IMR-90 (cell line): ENCODE measurements around the gene CNNM2. TPM values are rescaled to one million over a fixed set of nuclear protein-coding genes. Genes with fewer than 3 reads are reported as not detected.

ENCODE experiments used
- ATAC-seq: fragments of 200-7000 bp; cut with Tn5 transposase; 2 replicates; pipeline ENCODE4 v1.9.1; 2020; ENCODE audit warnings: low read depth, mild to moderate bottlenecking, moderate library complexity
- BruUV-seq: library from RNA; stranded (reverse); fragments of 400-500 nt; replicated peaks from 2 replicates; lab custom pipeline; 2021; lab: Mats Ljungman, UMichigan
- CTCF ChIA-PET: fragments of 300-600 bp; formaldehyde crosslinking; extraction: SDS; loops from one replicate; lab custom pipeline; 2021; ENCODE audit warnings: antibody characterized with exemption; lab: Yijun Ruan, JAX
- POLR2A ChIA-PET: fragments of 300-600 bp; sonication (Branson Sonifier 250); formaldehyde crosslinking; loops from one replicate; lab custom pipeline; 2022; ENCODE audit warnings: antibody characterized with exemption; ENCODE audit not compliant: unreplicated experiment; lab: Charles Lee
- DNase-seq: peaks from one replicate; pipeline ENCODE4 v3.0.0; 2013
- H2AFZ ChIP-seq: replicated peaks from 2 replicates; pipeline ENCODE3; 2013; ENCODE audit warnings: low read length, mild to moderate bottlenecking; ENCODE audit not compliant: poor library complexity
- H2AK5ac ChIP-seq: 2 replicates; pipeline ENCODE4 v1.6.1; 2013; ENCODE audit warnings: low read depth, low read length, inconsistent platforms
- H2AK9ac ChIP-seq: replicated peaks from 2 replicates; pipeline ENCODE3; 2013; ENCODE audit warnings: mild to moderate bottlenecking, low read depth, low read length, moderate library complexity; ENCODE audit not compliant: poor library complexity
- H2BK120ac ChIP-seq: 2 replicates; pipeline ENCODE4 v1.6.1; 2013; ENCODE audit warnings: low read depth, low read length, inconsistent platforms
- H2BK15ac ChIP-seq: 3 replicates; pipeline ENCODE4 v1.6.1; 2013; ENCODE audit warnings: low read depth, low read length, inconsistent platforms
- H2BK20ac ChIP-seq: 2 replicates; pipeline ENCODE4 v1.6.1; 2013; ENCODE audit warnings: low read depth, mild to moderate bottlenecking, inconsistent platforms, low read length, moderate library complexity
- H2BK5ac ChIP-seq: 2 replicates; pipeline ENCODE4 v1.6.1; 2013; ENCODE audit warnings: mild to moderate bottlenecking, low read depth, low read length, inconsistent platforms; ENCODE audit not compliant: poor library complexity, severe bottlenecking
- H3K14ac ChIP-seq: replicated peaks from 2 replicates; pipeline ENCODE4 v1.6.1; 2013; ENCODE audit warnings: low read depth, low read length, inconsistent platforms
- H3K18ac ChIP-seq: 2 replicates; pipeline ENCODE4 v1.6.1; 2013; ENCODE audit warnings: low read depth, low read length, control low read depth
- H3K23ac ChIP-seq: 2 replicates; pipeline ENCODE4 v1.6.1; 2013; ENCODE audit warnings: low read depth, low read length, inconsistent platforms
- H3K27ac ChIP-seq: 2 replicates; pipeline ENCODE4 v1.5.1; 2013; ENCODE audit warnings: mild to moderate bottlenecking, control low read depth, low read length; ENCODE audit not compliant: insufficient read depth
- H3K27me3 ChIP-seq: 2 replicates; pipeline ENCODE4 v1.6.1; 2013; ENCODE audit warnings: low read length; ENCODE audit not compliant: control insufficient read depth, insufficient read depth
- H3K36me3 ChIP-seq: 2 replicates; pipeline ENCODE4 v1.6.1; 2013; ENCODE audit warnings: low read length, mixed read lengths; ENCODE audit not compliant: control insufficient read depth, insufficient read depth
- H3K4ac ChIP-seq: 2 replicates; pipeline ENCODE4 v1.6.1; 2013; ENCODE audit warnings: low read depth, low read length, inconsistent platforms
- H3K4me1 ChIP-seq: 2 replicates; pipeline ENCODE4 v1.6.1; 2013; ENCODE audit warnings: low read length, mixed read lengths; ENCODE audit not compliant: control insufficient read depth, insufficient read depth
- H3K4me2 ChIP-seq: 2 replicates; pipeline ENCODE4 v1.6.1; 2013; ENCODE audit warnings: low read depth, mild to moderate bottlenecking, control low read depth, low read length, moderate library complexity
- H3K4me3 ChIP-seq: 2 replicates; pipeline ENCODE4 v1.5.1; 2013; ENCODE audit warnings: low read depth, mild to moderate bottlenecking, control low read depth, low read length, moderate library complexity; ENCODE audit not compliant: insufficient read depth
- H3K56ac ChIP-seq: 2 replicates; pipeline ENCODE4 v1.6.1; 2013; ENCODE audit warnings: low read length, inconsistent platforms; ENCODE audit not compliant: insufficient read depth; ENCODE audit errors: extremely low read depth
- H3K79me1 ChIP-seq, 2 experiments: 2 replicates each; pipeline ENCODE4 v1.6.1; 2013; ENCODE audit warnings: low read length in 2 of 2, inconsistent platforms in 1 of 2, low read depth in 1 of 2
- H3K9ac ChIP-seq: 2 replicates; pipeline ENCODE4 v1.6.1; 2013; ENCODE audit warnings: low read depth, low read length, control low read depth
- H3K9me1 ChIP-seq: 2 replicates; pipeline ENCODE4 v1.6.1; 2013; ENCODE audit warnings: low read length, inconsistent platforms; ENCODE audit not compliant: insufficient read depth
- H3K9me3 ChIP-seq: 2 replicates; pipeline ENCODE4 v1.6.1; 2013; ENCODE audit warnings: low read length; ENCODE audit not compliant: control insufficient read depth, insufficient read depth
- H4K20me1 ChIP-seq: 2 replicates; pipeline ENCODE4 v1.6.1; 2013; ENCODE audit warnings: low read length, inconsistent platforms; ENCODE audit not compliant: insufficient read depth
- H4K5ac ChIP-seq: 2 replicates; pipeline ENCODE4 v1.6.1; 2013; ENCODE audit warnings: mild to moderate bottlenecking, low read depth, low read length, control low read depth
- H4K8ac ChIP-seq, 2 experiments: 2 replicates each; pipeline ENCODE4 v1.6.1; 2013; ENCODE audit warnings: low read depth in 2 of 2, low read length in 2 of 2, control low read depth in 1 of 2, inconsistent platforms in 1 of 2
- H4K91ac ChIP-seq: 2 replicates; pipeline ENCODE4 v1.6.1; 2013; ENCODE audit warnings: low read depth, low read length, inconsistent platforms; ENCODE audit not compliant: insufficient read depth
- CEBPB ChIP-seq: IDR thresholded peaks from 2 replicates; pipeline ENCODE4 v1.6.1; 2012; ENCODE audit warnings: low read depth, low read length, improper control_type of control experiment
- CHD1 ChIP-seq: IDR thresholded peaks from 2 replicates; pipeline ENCODE4 v1.6.1; 2012; ENCODE audit warnings: low read depth, low read length, improper control_type of control experiment
- CTCF ChIP-seq: conservative IDR thresholded peaks from 2 replicates; pipeline ENCODE4 v1.5.1; 2012; ENCODE audit warnings: mild to moderate bottlenecking, low read depth, low read length, improper control_type of control experiment
- MAFK ChIP-seq: IDR thresholded peaks from 2 replicates; pipeline ENCODE4 v1.6.1; 2012; ENCODE audit warnings: low read depth, low read length, improper control_type of control experiment
- MAZ ChIP-seq: IDR thresholded peaks from 2 replicates; pipeline ENCODE4 v1.6.1; 2012; ENCODE audit warnings: low read depth, mild to moderate bottlenecking, low read length, improper control_type of control experiment, moderate library complexity, borderline replicate concordance
- NFE2L2 ChIP-seq: fragments of 150-350 bp; IDR thresholded peaks from 2 replicates; pipeline ENCODE4 v1.6.1; 2016; ENCODE audit warnings: low read depth, mild to moderate bottlenecking, low read length
- POLR2A ChIP-seq: IDR thresholded peaks from 2 replicates; pipeline ENCODE4 v1.6.1; 2012; ENCODE audit warnings: mild to moderate bottlenecking, low read depth, low read length
- RAD21 ChIP-seq: IDR thresholded peaks from 2 replicates; pipeline ENCODE4 v1.6.1; 2012; ENCODE audit warnings: low read length, improper control_type of control experiment
- RCOR1 ChIP-seq: IDR thresholded peaks from 2 replicates; pipeline ENCODE4 v1.6.1; 2012; ENCODE audit warnings: mild to moderate bottlenecking, low read length, improper control_type of control experiment; ENCODE audit not compliant: insufficient replicate concordance
- RFX5 ChIP-seq: IDR thresholded peaks from 2 replicates; pipeline ENCODE4 v1.8.0; 2012; ENCODE audit warnings: low read depth, mild to moderate bottlenecking, low read length, moderate library complexity
- SMC3 ChIP-seq: fragments of 150-350 bp; IDR thresholded peaks from 2 replicates; pipeline ENCODE4 v1.6.1; 2016; ENCODE audit warnings: low read depth, mild to moderate bottlenecking, antibody characterized with exemption, low read length, moderate library complexity
- USF2 ChIP-seq: fragments of 150-350 bp; IDR thresholded peaks from 2 replicates; pipeline ENCODE4 v1.6.1; 2017; ENCODE audit warnings: mild to moderate bottlenecking, antibody characterized with exemption, low read length, low read depth
- WGBS, 2 experiments: methylation state at CpG; one replicate each; pipeline versions ENCODE4 v1.1.5 to v1.1.7; 2013; ENCODE audit warnings: missing lambda C conversion rate in 2 of 2; ENCODE audit not compliant: insufficient read length in 1 of 2; ENCODE audit errors: extremely low coverage in 2 of 2; 5-methylcytosine and 5-hydroxymethylcytosine counted together
- dilution Hi-C: fragments of 300-500 bp; cut with HindIII; formaldehyde crosslinking; loops from one replicate; pipeline ENCODE4 v1.14.3; 2018; ENCODE audit warnings: low sequenced_read_pairs; ENCODE audit not compliant: unreplicated experiment
- in situ Hi-C: fragments of 300-500 bp; cut with MboI; formaldehyde crosslinking; loops from 3 replicates; pipeline ENCODE4 v1.14.3; 2019; ENCODE audit warnings: low sequenced_read_pairs, inconsistent platforms, mixed read lengths
- intact Hi-C: fragments of 100-400 bp; cut with micrococcal nuclease; formaldehyde crosslinking; loops from 2 replicates; pipeline ENCODE4 v1.10.0; 2022
- polyA plus RNA-seq, 3 experiments: library from polyadenylated mRNA; depleted of rRNA; stranded (reverse); fragments of >200 nt; gene quantifications; 2 replicates each; pipeline ENCODE4 v1.2.3, GENCODE V29; 2012; ENCODE audit warnings: low replicate concordance in 1 of 3
- total RNA-seq: library from RNA; depleted of rRNA; stranded (reverse); fragments of >200 nt; gene quantifications from 2 replicates; pipeline ENCODE4 v1.2.3, GENCODE V29; 2012
- TF ChIP-seq, protein P1 (sequence below): fragments of 150-350 bp; IDR thresholded peaks from 2 replicates; pipeline ENCODE4 v1.6.1; 2016; ENCODE audit warnings: low read depth, mild to moderate bottlenecking, low read length, moderate library complexity, borderline replicate concordance

Gene CNNM2
- total and polyA plus RNA-seq, 2 of the 4 experiments (the other 2 are of a cell fraction), result 4.7 to 5.6 TPM

DNA sequence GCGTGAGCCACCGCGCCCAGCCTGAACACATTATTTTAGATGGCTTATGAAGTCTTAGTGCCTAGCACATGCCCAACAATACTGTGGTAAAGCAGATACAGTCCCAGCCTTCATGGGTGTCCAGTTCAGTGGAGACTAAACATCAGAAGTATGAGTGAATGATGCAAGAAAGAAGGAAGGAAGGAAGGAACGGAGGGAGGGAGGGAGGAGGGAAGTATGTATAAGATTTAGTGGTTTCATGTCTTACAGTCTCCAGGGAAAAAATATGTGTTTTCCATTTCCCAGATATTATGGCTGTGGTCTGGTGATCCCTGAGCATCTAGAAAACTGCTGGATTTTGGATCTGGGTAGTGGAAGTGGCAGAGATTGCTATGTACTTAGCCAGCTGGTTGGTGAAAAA, 45.9 kb upstream of the CNNM2 start:
- Histone ChIP-seq H3K79me1 (peaks cover 0 to 8% of the 10 kb centered on the region in 2 experiments; a peak in 1 of 4 replicates), H3K4me1 (peaks cover 5% of the 10 kb centered on the region), H3K27ac (no peak overlapping the region), H3K9ac (no peak overlapping the region), H3K4me3 (no peak overlapping the region), H3K4me2 (no peak overlapping the region), H3K36me3 (no peaks in the 10 kb centered on the region), H3K18ac (no peak overlapping the region), H4K20me1 (no peaks in the 10 kb centered on the region), H4K8ac (no peak overlapping the region), H2BK20ac (no peak overlapping the region), H2BK5ac (no peak overlapping the region), H3K56ac (no peak overlapping the region), H2AK5ac (no peak overlapping the region), H3K27me3 (no peaks in the 10 kb centered on the region), H2BK15ac (no peak overlapping the region), H4K91ac (no peak overlapping the region), H3K9me3 (no peaks in the 10 kb centered on the region), H2AFZ (no peak overlapping the region), H2BK120ac (no peak overlapping the region), H2AK9ac (no peak overlapping the region), H3K9me1 (0 out of 2 replicates have a peak, but pooled peaks cover 8% of the 10 kb centered on the region), H3K23ac (0 out of 2 replicates have a peak overlapping the region, but pooled peaks have one; percentile 20), H3K14ac (no peak overlapping the region), H3K4ac (no peak overlapping the region), H4K5ac (no peak overlapping the region)
- ATAC-seq (no peak), DNase-seq (no peak)
- WGBS, 2 experiments, result 100% methylated on average over 1 to 2 of the region's 4 CpGs
- ChIA-PET CTCF (interaction anchor here (0.7 kb wide), 1 partner anchor 13 kb away, joined by 4 read pairs; no protein-coding TSS in a partner anchor), POLR2A (no interaction called here)
- BruUV-seq, result no TSS peak
- in situ Hi-C loops (no loop called here), intact Hi-C loops (no loop called here), dilution Hi-C loops (no loop called here)
- TF ChIP-seq RAD21 (no peak), NFE2L2 (no peak), CTCF (no peak), POLR2A (no peak), CEBPB (no peak), RFX5 (no peak), MAZ (no peak), RCOR1 (no peak), MAFK (no peak), SMC3 (no peak), USF2 (no peak), CHD1 (no peak)
- TF ChIP-seq, protein P1, sequence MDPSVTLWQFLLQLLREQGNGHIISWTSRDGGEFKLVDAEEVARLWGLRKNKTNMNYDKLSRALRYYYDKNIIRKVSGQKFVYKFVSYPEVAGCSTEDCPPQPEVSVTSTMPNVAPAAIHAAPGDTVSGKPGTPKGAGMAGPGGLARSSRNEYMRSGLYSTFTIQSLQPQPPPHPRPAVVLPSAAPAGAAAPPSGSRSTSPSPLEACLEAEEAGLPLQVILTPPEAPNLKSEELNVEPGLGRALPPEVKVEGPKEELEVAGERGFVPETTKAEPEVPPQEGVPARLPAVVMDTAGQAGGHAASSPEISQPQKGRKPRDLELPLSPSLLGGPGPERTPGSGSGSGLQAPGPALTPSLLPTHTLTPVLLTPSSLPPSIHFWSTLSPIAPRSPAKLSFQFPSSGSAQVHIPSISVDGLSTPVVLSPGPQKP, result no peak
